ENCODE results near the gene C19orf44.
A peak's percentile ranks its signal among the peaks of the same experiment; 100 is the strongest.
"Not testable (repeated sequence)": the region's sequence is repeated elsewhere in the genome, so short reads cannot be mapped to it uniquely, and the experiment has no call there.

Gene C19orf44

GRCh38 chr19:16537111-16537510 lies 40.9 kb downstream of the C19orf44 start:
- DNase-seq (ENCODE audit: low spot score): no peak

DNA sequence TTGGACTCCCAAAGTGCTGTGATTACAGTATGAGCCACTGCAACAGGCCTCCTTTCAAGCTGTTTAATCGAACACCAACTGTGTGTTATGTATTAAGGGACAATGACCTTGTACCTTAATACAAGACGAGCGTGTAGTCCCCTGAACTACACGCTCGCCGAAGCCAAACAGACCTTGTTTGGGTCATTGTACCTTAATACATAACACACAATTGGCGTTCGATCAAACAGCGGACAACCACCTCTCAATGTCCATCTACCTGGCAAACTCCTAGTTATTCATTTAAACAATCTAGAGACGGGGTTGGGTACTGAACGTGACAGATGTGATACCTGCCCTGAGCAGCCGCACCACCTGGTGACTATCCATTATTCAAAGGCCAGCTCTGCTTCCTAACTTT lies 44.8 kb downstream of the C19orf44 start:
- DNase-seq (ENCODE audit: low spot score): no peak

GRCh38 chr19:16541526-16542044 lies 45.4 kb downstream of the C19orf44 start:
- peak; percentile 33 for DNase-seq (ENCODE audit: low spot score)

DNA sequence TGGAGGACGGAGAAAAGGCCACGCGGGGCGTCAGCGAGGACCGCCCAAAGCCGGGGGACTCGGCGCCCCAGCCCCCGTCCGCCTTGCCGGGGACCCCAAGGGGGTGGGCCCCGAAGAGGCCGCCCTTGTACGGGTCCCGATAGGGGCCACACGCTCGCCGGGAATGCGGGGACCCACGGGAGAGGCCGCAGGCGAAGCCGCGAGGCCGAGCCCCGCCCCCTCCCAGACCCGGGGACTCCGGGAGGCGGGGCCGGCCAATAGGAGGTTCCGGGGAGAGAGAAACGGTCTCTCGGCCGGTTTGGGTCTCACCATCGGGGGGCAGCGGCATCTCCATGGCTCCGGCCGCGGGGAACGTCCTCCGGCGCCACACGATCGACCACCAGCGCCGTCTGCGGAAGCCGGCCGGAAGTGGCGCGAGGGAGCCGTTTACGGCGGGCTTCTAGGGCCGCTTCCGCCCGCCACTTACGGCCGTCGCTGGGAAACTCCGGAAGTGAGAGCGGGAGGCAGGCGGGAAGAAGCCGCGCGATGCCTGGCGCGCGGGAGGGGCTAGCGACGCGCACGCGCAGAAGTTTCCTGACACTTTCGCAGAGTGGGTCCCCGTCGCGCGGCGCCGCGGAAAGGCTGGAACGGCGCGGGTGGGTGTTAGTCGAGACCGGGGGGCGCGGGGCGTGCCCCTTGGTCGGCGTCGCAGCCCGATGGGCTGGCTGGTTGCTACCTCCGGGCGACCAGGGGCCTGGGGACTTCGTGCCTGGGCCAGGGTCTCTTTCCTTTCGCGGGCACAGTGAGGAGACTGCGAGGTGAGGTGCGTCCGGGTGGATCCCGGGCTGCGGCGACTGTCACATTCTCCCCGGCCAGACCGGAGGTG lies 46.1 kb downstream of the C19orf44 start, which contains the start of gene CHERP:
Gene CHERP (minus strand): TSS at position 393 of the 865 bp plus-strand sequence. CDS start 59 bp downstream, at position 334.
- peak; percentile 99 for DNase-seq (ENCODE audit: low spot score)

DNA sequence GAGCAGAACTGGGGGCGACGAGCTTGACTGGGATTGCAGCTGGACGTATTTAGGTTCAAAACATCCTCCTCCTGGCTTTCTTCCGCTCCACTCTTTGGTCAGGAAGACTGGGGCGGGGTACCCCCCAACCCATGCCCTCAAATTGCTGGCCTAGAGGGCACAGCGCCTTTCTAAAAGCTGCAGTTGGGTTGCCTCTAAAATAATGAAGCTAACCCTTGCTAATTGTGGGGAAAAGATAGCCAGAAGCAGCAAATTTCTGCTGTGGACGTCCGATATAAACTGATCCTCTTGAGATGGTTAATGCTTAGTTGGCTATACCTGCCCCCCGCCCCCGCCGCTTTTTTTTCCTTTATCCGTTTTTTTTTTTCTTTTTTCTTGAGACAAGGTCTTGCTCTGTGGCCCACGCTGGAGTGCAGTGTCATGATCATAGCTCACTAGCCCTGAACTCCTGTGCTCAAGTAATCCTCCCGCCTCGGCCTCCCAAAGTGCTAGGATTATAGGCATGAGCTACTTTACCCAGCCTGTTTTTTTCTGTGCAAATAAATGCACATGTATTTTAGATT lies 46.8 kb downstream of the C19orf44 start:
- DNase-seq (ENCODE audit: low spot score): no peak

GRCh38 chr19:16543734-16544133 lies 47.5 kb downstream of the C19orf44 start:
- not testable (repeated sequence) for DNase-seq (ENCODE audit: low spot score)

DNA sequence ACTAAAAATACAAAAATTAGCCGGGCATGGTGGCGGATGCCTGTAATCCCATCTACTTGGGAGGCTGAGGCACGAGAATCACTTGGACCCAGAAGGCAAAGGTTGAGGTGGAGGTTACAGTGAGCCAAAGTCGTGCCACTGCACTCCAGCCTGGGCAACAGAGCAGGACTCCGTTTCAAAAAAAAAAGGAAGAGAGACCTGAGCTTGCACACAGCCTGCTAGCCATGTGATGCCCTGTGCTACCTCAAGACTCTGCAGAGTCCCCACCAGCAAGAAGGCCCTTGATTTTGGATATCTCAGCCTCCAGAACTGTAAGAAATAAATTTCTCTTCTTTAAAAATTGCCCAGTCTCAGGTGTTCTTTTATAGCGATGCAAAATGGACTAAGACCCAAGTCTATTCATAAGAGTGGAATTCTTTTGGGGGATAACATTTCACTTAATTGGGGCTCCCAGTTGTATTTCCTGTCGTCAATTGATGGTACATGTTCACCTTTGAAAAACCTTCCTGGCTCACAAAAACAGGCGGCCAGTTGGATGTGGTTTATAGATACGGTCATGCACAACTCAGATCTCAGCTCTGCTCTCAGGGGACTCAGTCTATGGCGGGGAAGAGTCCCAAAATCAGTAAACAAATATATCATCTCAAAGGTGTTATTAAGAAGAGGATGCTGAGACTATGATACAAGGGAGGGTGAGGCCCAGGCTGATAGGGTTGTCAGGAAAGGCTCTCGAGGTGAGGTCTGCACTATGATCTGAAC lies 48.5 kb downstream of the C19orf44 start:
- DNase-seq (ENCODE audit: low spot score): no peak

GRCh38 chr19:16548956-16549355 lies 52.8 kb downstream of the C19orf44 start:
- DNase-seq (ENCODE audit: low spot score): no peak

GRCh38 chr19:16551902-16552301 lies 55.7 kb downstream of the C19orf44 start:
- DNase-seq (ENCODE audit: low spot score): not testable (repeated sequence)

DNA sequence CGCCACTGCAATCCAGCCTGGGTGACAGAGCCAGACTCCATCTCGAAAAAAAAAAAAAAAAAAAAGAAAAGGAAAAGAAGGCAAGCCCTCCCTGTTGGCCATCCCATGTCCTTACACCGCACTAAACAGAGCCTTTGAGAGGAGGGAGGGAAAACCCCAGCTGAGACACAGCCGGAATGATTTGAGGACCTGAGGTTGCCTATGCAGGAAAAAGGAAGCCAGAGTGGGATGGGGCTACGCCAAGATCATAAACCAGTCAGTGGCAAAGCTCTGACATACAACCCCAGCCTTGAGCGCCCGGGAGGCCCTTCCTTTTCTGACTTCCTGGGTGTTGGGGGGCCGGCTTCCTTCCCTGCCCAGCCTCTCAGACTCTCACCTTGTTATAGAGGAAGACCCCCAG lies 58.6 kb downstream of the C19orf44 start:
- no peak for DNase-seq (ENCODE audit: low spot score)

GRCh38 chr19:16559780-16560276 lies 63.6 kb downstream of the C19orf44 start:
- DNase-seq (ENCODE audit: low spot score): no peak

GRCh38 chr19:16561382-16561781 lies 65.2 kb downstream of the C19orf44 start:
- DNase-seq (ENCODE audit: low spot score): no peak

GRCh38 chr19:16562608-16563025 lies 66.4 kb downstream of the C19orf44 start:
- no peak for DNase-seq (ENCODE audit: low spot score)

DNA sequence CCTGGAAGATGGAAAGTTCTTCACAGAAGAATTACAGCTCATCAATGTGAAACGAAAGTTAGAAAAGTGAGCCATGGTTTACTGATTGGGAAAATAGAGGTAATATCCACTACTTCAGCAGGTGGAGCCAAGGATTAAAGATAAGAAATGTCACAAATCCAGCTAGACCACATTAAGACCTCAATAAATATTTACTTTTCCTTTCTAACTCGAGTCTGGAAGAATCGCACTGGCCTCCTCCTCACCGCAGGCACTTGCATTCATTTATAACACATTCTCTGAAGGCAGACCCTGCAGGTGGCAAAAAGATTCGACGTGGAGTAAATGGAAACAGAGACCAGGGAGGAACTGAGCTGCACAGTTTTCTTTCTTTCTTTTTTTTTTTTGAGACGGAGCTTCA lies 68.6 kb downstream of the C19orf44 start:
- no peak for DNase-seq (ENCODE audit: low spot score)

GRCh38 chr19:16566161-16566560 lies 70.0 kb downstream of the C19orf44 start:
- DNase-seq (ENCODE audit: low spot score): no peak

DNA sequence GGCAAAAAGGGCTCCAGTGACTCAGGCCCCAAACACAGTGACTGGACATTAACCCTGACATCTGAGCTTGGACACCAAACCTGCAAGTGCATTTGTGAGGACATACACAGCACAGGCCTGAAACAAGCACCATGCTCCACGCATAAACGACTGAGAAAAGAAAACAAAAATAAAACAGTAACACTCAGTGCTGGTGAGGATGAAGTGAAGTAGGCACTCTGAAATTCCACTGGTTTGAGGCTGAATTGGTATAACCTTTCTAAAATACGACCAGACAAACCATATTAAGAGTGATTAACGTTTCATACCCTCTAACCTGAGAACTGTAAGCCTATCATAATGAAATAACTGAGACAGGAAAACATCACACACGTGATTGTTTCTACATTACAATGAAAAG lies 70.5 kb downstream of the C19orf44 start:
- no peak for DNase-seq (ENCODE audit: low spot score)

- no peak for DNase-seq (ENCODE audit: low spot score)
Measured at GRCh38 chr19:16569609-16570320, 73.6 kb downstream of the C19orf44 start.
